Liver (tissue), 9 donors: Measurements from ENCODE around the gene GMEB2. TPM values are rescaled to one million over a fixed set of nuclear protein-coding genes. Genes with fewer than 3 reads are reported as not detected.
"Not testable (repeated sequence)": the region's sequence is repeated elsewhere in the genome, so short reads cannot be mapped to it uniquely, and the experiment has no call there.

Source experiments
- DNase-seq: peaks from one replicate; pipeline ENCODE4 v3.0.0-alpha.2; 2017; ENCODE audit warnings: low spot score
- H3K27ac ChIP-seq, 2 donors: one replicate each; pipeline ENCODE4 v1.7.0; 2013; ENCODE audit warnings: inconsistent platforms in 2 of 2, low read length in 2 of 2, control low read depth in 1 of 2, low read depth in 1 of 2, mild to moderate bottlenecking in 1 of 2
- H3K27me3 ChIP-seq, 4 donors: one replicate each; pipeline versions ENCODE4 v1.6.1 to v1.7.0; 2013; ENCODE audit warnings: low read length in 3 of 4, inconsistent platforms in 1 of 4, mild to moderate bottlenecking in 1 of 4, moderate library complexity in 1 of 4; ENCODE audit not compliant: control insufficient read depth in 4 of 4, insufficient read depth in 4 of 4
- H3K36me3 ChIP-seq, 4 donors: one replicate each; pipeline versions ENCODE4 v1.6.1 to v1.7.0; 2013; ENCODE audit warnings: low read length in 3 of 4, mild to moderate bottlenecking in 3 of 4, low read depth in 1 of 4, moderate library complexity in 1 of 4; ENCODE audit not compliant: control insufficient read depth in 4 of 4, insufficient read depth in 3 of 4
- H3K4me1 ChIP-seq, 4 donors: one replicate each; pipeline versions ENCODE4 v1.6.1 to v1.7.0; 2013; ENCODE audit warnings: low read length in 3 of 4, mild to moderate bottlenecking in 3 of 4, moderate library complexity in 1 of 4; ENCODE audit not compliant: control insufficient read depth in 4 of 4, insufficient read depth in 4 of 4
- H3K4me3 ChIP-seq, 3 donors: one replicate each; pipeline versions ENCODE4 v1.6.1 to v1.7.0; 2013; ENCODE audit warnings: low read length in 3 of 3, control low read depth in 1 of 3, low read depth in 1 of 3, mild to moderate bottlenecking in 1 of 3
- H3K9ac ChIP-seq, 2 donors: one replicate each; pipeline ENCODE4 v1.7.0; 2013; ENCODE audit warnings: low read length in 2 of 2, mild to moderate bottlenecking in 2 of 2, moderate library complexity in 2 of 2, control low read depth in 1 of 2, low read depth in 1 of 2
- H3K9me3 ChIP-seq, 4 donors: one replicate each; pipeline versions ENCODE4 v1.6.1 to v1.7.0; 2013; ENCODE audit warnings: low read length in 3 of 4; ENCODE audit not compliant: control insufficient read depth in 4 of 4
- GABPA ChIP-seq, 2 donors: IDR thresholded peaks in 1 of 2; conservative IDR thresholded peaks in 1 of 2; 2 replicates each; pipeline ENCODE4 v1.6.1; 2016; ENCODE audit warnings: antibody characterized with exemption in 2 of 2, mild to moderate bottlenecking in 1 of 2, moderate library complexity in 1 of 2
- HNF4A ChIP-seq, 2 donors: conservative IDR thresholded peaks; 2 replicates each; pipeline ENCODE4 v1.6.1; 2016; ENCODE audit warnings: antibody characterized with exemption in 2 of 2, mild to moderate bottlenecking in 2 of 2
- RAD21 ChIP-seq, 2 donors: IDR thresholded peaks; 2 replicates each; pipeline ENCODE4 v1.6.1; 2016; ENCODE audit warnings: antibody characterized with exemption in 2 of 2, mild to moderate bottlenecking in 2 of 2
- RXRA ChIP-seq, 2 donors: IDR thresholded peaks; 2 replicates each; pipeline ENCODE4 v1.6.1; 2017 to 2018; ENCODE audit warnings: antibody characterized with exemption in 2 of 2, mild to moderate bottlenecking in 1 of 2
- SP1 ChIP-seq: IDR thresholded peaks from 2 replicates; pipeline ENCODE4 v1.6.1; 2018; ENCODE audit warnings: antibody characterized with exemption, mild to moderate bottlenecking
- TAF1 ChIP-seq: conservative IDR thresholded peaks from 2 replicates; pipeline ENCODE4 v1.6.1; 2016; ENCODE audit warnings: antibody characterized with exemption, mild to moderate bottlenecking
- YY1 ChIP-seq: IDR thresholded peaks from 2 replicates; pipeline ENCODE4 v1.6.1; 2016; ENCODE audit warnings: antibody characterized with exemption, mild to moderate bottlenecking
- WGBS: extraction: QIAGEN DNeasy Blood & Tissue Kit; methylation state at CpG from one replicate; pipeline ENCODE4 v1.1.7; 2013; 5-methylcytosine and 5-hydroxymethylcytosine counted together
- polyA plus RNA-seq, 2 donors: library from polyadenylated mRNA; stranded (reverse) in 1 of 2; unstranded in 1 of 2; fragments of 200-250 nt in 1 of 2; fragments of >200 nt in 1 of 2; fragmentation: Nextera tagmentation in 1 of 2; extraction: Ambion mirVana in 1 of 2; gene quantifications; one replicate each; pipeline versions ENCODE4 v1.2.1 to v1.2.3, GENCODE V29; 2013 to 2015
- total RNA-seq, 2 donors: library from RNA; depleted of rRNA; stranded (reverse); fragments of >200 nt; gene quantifications; one replicate each; pipeline ENCODE4 v1.2.3, GENCODE V29; 2014
- TF ChIP-seq, protein P1 (sequence below): IDR thresholded peaks from 2 replicates; pipeline ENCODE4 v1.6.1; 2016; ENCODE audit warnings: antibody characterized with exemption
- TF ChIP-seq, protein P2 (sequence below): fragments of 150-350 bp; IDR thresholded peaks from 2 replicates; pipeline ENCODE4 v1.5.1; 2017; ENCODE audit warnings: improper control_type of control experiment, low read depth, low read length; ENCODE audit not compliant: missing input control
- TF ChIP-seq, protein P3 (sequence below): IDR thresholded peaks from 2 replicates; pipeline ENCODE4 v1.6.1; 2016; ENCODE audit warnings: antibody characterized with exemption, mild to moderate bottlenecking
- TF ChIP-seq, protein P4 (sequence below): IDR thresholded peaks from 2 replicates; pipeline ENCODE4 v1.6.1; 2016; ENCODE audit warnings: antibody characterized with exemption
- donor health status: healthy.
- donor health status: healthy.
- donor health status: healthy.
- donor health status: healthy.
- donor health status: healthy.

Gene GMEB2
- total and polyA plus RNA-seq, 4 donors = 1.3 to 8.6 (median 5.3) TPM

DNA sequence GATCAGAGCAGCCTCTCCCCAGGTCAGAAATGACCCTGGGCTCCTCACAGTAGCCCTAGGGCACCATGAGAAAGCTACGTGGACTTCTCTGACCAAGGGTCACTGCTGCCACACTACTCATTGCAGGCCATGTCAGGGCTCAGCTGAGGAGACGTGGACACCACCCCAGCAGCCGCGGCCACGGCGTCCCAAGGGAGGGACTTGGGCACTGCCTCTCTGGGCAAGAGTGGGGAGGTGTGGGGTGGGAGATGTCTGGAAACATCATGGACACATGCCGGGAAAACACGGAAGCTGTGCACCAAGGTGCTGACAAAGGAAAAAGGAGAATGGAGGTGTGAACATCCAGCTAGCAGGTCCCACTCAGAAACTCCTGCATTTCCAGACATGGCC, 9.0 kb downstream of the GMEB2 start (continued):
- TF ChIP-seq, protein P1, sequence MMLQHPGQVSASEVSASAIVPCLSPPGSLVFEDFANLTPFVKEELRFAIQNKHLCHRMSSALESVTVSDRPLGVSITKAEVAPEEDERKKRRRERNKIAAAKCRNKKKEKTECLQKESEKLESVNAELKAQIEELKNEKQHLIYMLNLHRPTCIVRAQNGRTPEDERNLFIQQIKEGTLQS = no peak

DNA sequence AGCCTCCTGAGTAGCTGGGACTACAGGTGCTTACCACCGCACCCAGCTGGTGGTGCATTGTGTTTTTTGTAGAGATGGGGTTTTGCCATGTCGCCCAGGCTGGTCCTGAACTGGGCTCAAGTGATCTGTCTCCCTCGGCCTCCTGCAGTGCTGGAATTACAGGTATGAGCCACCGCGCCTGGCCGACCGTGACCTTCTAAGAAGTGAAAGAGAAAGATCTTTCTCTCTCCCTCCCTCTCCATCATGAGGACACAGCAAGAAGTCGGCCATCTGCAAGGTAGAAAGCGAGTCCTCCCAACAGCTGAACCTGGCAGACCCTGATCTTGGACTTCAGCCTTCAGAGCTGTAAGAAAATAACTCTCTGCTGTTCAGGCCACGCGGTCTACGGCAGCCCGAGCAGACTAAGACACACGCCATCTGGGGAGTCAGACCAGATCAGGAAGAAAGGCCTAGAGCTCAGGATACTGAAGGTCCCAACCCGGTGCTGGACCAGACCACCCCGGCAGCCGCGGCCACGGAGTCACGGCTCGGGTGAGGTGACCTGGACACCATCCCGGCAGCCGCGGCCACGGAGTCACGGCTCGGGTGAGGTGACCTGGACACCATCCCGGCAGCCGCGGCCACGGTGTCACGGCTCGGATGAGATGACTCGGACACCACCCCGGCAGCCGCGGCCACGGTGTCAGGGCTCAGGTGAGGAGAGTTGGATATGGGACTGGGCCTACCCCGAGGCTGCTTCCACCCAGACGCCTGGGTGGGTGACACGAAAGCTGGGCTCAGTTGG, 9.6 kb downstream of the GMEB2 start:
- H3K4me1 ChIP-seq = no peaks in the 10 kb centered on the region
- DNase-seq = no peak
- TF ChIP-seq RXRA (IDR thresholded peaks at IDR 0.05) (no peak), RAD21 (IDR thresholded peaks at IDR 0.05) (no peak), YY1 (no peak), HNF4A (conservative IDR thresholded peaks at IDR 0.05) (no peak), TAF1 (no peak), GABPA (IDR thresholded peaks at IDR 0.05 in 1 of 2, conservative IDR thresholded peaks at IDR 0.05 in 1 of 2) (no peak), SP1 (no peak)
- TF ChIP-seq, protein P2, sequence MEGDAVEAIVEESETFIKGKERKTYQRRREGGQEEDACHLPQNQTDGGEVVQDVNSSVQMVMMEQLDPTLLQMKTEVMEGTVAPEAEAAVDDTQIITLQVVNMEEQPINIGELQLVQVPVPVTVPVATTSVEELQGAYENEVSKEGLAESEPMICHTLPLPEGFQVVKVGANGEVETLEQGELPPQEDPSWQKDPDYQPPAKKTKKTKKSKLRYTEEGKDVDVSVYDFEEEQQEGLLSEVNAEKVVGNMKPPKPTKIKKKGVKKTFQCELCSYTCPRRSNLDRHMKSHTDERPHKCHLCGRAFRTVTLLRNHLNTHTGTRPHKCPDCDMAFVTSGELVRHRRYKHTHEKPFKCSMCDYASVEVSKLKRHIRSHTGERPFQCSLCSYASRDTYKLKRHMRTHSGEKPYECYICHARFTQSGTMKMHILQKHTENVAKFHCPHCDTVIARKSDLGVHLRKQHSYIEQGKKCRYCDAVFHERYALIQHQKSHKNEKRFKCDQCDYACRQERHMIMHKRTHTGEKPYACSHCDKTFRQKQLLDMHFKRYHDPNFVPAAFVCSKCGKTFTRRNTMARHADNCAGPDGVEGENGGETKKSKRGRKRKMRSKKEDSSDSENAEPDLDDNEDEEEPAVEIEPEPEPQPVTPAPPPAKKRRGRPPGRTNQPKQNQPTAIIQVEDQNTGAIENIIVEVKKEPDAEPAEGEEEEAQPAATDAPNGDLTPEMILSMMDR = no peak
- TF ChIP-seq, protein P3, sequence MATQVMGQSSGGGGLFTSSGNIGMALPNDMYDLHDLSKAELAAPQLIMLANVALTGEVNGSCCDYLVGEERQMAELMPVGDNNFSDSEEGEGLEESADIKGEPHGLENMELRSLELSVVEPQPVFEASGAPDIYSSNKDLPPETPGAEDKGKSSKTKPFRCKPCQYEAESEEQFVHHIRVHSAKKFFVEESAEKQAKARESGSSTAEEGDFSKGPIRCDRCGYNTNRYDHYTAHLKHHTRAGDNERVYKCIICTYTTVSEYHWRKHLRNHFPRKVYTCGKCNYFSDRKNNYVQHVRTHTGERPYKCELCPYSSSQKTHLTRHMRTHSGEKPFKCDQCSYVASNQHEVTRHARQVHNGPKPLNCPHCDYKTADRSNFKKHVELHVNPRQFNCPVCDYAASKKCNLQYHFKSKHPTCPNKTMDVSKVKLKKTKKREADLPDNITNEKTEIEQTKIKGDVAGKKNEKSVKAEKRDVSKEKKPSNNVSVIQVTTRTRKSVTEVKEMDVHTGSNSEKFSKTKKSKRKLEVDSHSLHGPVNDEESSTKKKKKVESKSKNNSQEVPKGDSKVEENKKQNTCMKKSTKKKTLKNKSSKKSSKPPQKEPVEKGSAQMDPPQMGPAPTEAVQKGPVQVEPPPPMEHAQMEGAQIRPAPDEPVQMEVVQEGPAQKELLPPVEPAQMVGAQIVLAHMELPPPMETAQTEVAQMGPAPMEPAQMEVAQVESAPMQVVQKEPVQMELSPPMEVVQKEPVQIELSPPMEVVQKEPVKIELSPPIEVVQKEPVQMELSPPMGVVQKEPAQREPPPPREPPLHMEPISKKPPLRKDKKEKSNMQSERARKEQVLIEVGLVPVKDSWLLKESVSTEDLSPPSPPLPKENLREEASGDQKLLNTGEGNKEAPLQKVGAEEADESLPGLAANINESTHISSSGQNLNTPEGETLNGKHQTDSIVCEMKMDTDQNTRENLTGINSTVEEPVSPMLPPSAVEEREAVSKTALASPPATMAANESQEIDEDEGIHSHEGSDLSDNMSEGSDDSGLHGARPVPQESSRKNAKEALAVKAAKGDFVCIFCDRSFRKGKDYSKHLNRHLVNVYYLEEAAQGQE = no peak
- TF ChIP-seq, protein P4, sequence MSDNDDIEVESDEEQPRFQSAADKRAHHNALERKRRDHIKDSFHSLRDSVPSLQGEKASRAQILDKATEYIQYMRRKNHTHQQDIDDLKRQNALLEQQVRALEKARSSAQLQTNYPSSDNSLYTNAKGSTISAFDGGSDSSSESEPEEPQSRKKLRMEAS = no peak
- TF ChIP-seq, protein P1 = no peak
- no peak overlapping the region for H3K27ac ChIP-seq
- no peaks in the 10 kb centered on the region for H3K9me3 ChIP-seq
- H3K4me3 ChIP-seq = no peak overlapping the region
- 96% methylated on average over 41 of the region's 41 CpGs for WGBS
- H3K36me3 ChIP-seq = peaks cover 3 to 22% (median 8%) of the 10 kb centered on the region in 4 donors
- H3K27me3 ChIP-seq = no peaks in the 10 kb centered on the region
- no peak overlapping the region for H3K9ac ChIP-seq

DNA sequence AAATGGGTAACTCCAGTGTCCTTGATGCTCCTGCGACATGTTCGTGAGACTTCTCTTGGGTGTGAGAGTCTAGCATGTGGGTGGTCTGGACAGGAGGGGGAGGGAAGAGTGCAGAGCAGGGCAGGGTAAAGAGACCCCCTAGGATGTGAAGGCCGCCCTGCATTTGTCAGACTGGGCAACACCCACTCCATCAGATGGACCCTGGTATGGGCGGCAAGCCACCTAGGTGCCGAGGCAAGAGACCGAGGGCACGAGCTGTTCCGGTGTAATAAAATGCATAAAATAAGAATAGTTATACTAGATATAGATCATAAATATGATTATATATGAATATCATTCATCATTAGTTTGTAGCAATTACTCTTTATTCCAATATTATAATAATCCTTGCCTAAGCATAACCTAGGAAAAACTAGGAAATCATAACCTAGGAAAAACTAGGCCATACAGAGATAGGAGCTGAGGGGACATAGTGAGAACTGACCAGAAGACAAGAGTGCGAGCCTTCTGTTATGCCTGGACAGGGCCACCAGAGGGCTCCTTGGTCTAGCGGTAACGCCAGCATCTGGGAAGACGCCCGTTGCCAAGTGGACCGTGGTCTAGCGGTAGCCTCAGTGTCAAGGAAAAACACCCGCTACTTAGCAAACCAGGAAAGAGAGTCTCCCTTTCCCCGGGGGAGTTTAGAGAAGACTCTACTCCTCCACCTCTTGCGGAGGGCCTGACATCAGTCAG, 12.9 kb downstream of the GMEB2 start:
- TF ChIP-seq RAD21 (IDR thresholded peaks at IDR 0.05) = peak in 1 of 2 donors; percentile 56
- TF ChIP-seq, protein P2 = peak; percentile 14
- not testable (repeated sequence) for H3K9ac ChIP-seq, H3K9me3 ChIP-seq, H3K4me3 ChIP-seq, DNase-seq, H3K4me1 ChIP-seq, H3K27me3 ChIP-seq, H3K27ac ChIP-seq
- H3K36me3 ChIP-seq = peaks cover 3 to 17% (median 6%) of the 10 kb centered on the region in 4 donors
- 87% methylated on average over 18 of the region's 18 CpGs for WGBS
